HCT116 (cell line): Measurements from ENCODE around the gene NAALADL2. TPM values are rescaled to one million over a fixed set of nuclear protein-coding genes. Genes with fewer than 3 reads are reported as not detected.
"Not testable (repeated sequence)": the region's sequence is repeated elsewhere in the genome, so short reads cannot be mapped to it uniquely, and the experiment has no call there.

Experiments
- ATAC-seq: fragments of 200-7000 bp; cut with Tn5 transposase; 2 replicates; pipeline ENCODE4 v1.9.1; 2020; ENCODE audit warnings: mild to moderate bottlenecking, moderate library complexity
- BruUV-seq: library from RNA; stranded (reverse); fragments of 400-500 nt; replicated peaks from 2 replicates; lab custom pipeline; 2021; lab: Mats Ljungman, UMichigan
- CTCF ChIA-PET: fragments of 300-600 bp; sonication (Branson Sonifier 250); formaldehyde crosslinking; loops from one replicate; lab custom pipeline; 2021; ENCODE audit warnings: antibody characterized with exemption; lab: Charles Lee
- POLR2A ChIA-PET: fragments of 300-600, 350-600 bp; sonication (Branson Sonifier 250); formaldehyde crosslinking; loops from one replicate; lab custom pipeline; 2021; ENCODE audit warnings: antibody characterized with exemption; lab: Charles Lee
- RAD21 ChIA-PET, 2 experiments: fragments of 300-600 bp; sonication (Branson Sonifier 250); formaldehyde crosslinking; loops; one replicate each; lab custom pipeline; 2023; ENCODE audit warnings: low total read pairs in 2 of 2; ENCODE audit not compliant: uncharacterized antibody in 2 of 2, unreplicated experiment in 2 of 2, low non-redundant PET in 1 of 2; lab: Charles Lee
- DNase-seq: peaks from one replicate; pipeline ENCODE4 v3.0.0-alpha.2; 2010; ENCODE audit warnings: low read depth, low spot score
- H2AFZ ChIP-seq: fragments of 200-600 bp; shearing (Covaris generic), sonication (generic); 2 replicates; pipeline ENCODE4 v1.6.1; 2017; ENCODE audit warnings: low read depth, mixed run types, mixed read lengths, antibody characterized with exemption, low read length; ENCODE audit not compliant: poor library complexity, severe bottlenecking
- H3K27ac ChIP-seq: 2 replicates; pipeline ENCODE4 v1.5.1; 2012; ENCODE audit warnings: low read depth, low read length
- H3K27me3 ChIP-seq: fragments of 200-600 bp; sonication (generic); 2 replicates; pipeline ENCODE4 v1.6.1; 2016; ENCODE audit warnings: mixed run types, low read length, mixed read lengths; ENCODE audit not compliant: insufficient read depth
- H3K36me3 ChIP-seq, 2 experiments: fragments of 200-500 bp in 1 of 2; fragments of 200-600 bp in 1 of 2; sonication (Bioruptor generic) in 1 of 2; sonication (generic) in 1 of 2; 2 replicates each; pipeline versions ENCODE4 v1.5.1 to v1.6.1; 2014 to 2016; ENCODE audit warnings: low read length in 2 of 2, inconsistent platforms in 1 of 2, mixed read lengths in 1 of 2, mixed run types in 1 of 2; ENCODE audit not compliant: insufficient read depth in 2 of 2, control insufficient read depth in 1 of 2
- H3K4me1 ChIP-seq, 2 experiments: fragments of 200-600 bp in 1 of 2; sonication (generic) in 1 of 2; 2 replicates each; pipeline versions ENCODE4 v1.5.1 to v1.6.1; 2012 to 2017; ENCODE audit warnings: low read length in 2 of 2, inconsistent platforms in 1 of 2, mild to moderate bottlenecking in 1 of 2, mixed read lengths in 1 of 2, mixed run types in 1 of 2, moderate library complexity in 1 of 2; ENCODE audit not compliant: insufficient read depth in 2 of 2, control insufficient read depth in 1 of 2
- H3K4me2 ChIP-seq: fragments of 200-600 bp; sonication (generic); 2 replicates; pipeline ENCODE4 v1.6.1; 2017; ENCODE audit warnings: mixed run types, low read length, mixed read lengths
- H3K4me3 ChIP-seq, 2 experiments: fragments of 200-600 bp in 1 of 2; sonication (generic) in 1 of 2; replicated peaks in 1 of 2; 2 replicates each; pipeline ENCODE4 v1.5.1; 2011 to 2016; ENCODE audit warnings: low read length in 2 of 2, control low read depth in 1 of 2, low read depth in 1 of 2, mild to moderate bottlenecking in 1 of 2, mixed read lengths in 1 of 2, mixed run types in 1 of 2
- H3K79me2 ChIP-seq: fragments of 200-600 bp; sonication (generic); 2 replicates; pipeline ENCODE4 v1.6.1; 2017; ENCODE audit warnings: mild to moderate bottlenecking, mixed run types, low read length, moderate library complexity, mixed read lengths; ENCODE audit not compliant: insufficient read depth
- H3K9ac ChIP-seq: fragments of 200-600 bp; sonication (generic); 2 replicates; pipeline ENCODE4 v1.6.1; 2016; ENCODE audit warnings: low read length, mixed read lengths
- H3K9me2 ChIP-seq: fragments of 200-600 bp; sonication (generic), shearing (Covaris generic); 2 replicates; pipeline ENCODE4 v1.6.1; 2017; ENCODE audit warnings: mixed run types, mild to moderate bottlenecking, moderate library complexity; ENCODE audit not compliant: insufficient read depth
- H3K9me3 ChIP-seq, 2 experiments: fragments of 200-500 bp in 1 of 2; fragments of 200-600 bp in 1 of 2; sonication (Bioruptor generic) in 1 of 2; sonication (generic) in 1 of 2; 2 replicates each; pipeline ENCODE4 v1.6.1; 2014 to 2017; ENCODE audit warnings: low read length in 2 of 2, mixed read lengths in 2 of 2, inconsistent platforms in 1 of 2, low read depth in 1 of 2, mild to moderate bottlenecking in 1 of 2, mixed run types in 1 of 2, moderate library complexity in 1 of 2; ENCODE audit not compliant: control insufficient read depth in 1 of 2, insufficient read depth in 1 of 2
- H4K20me1 ChIP-seq: fragments of 200-600 bp; sonication (generic), shearing (Covaris generic); 2 replicates; pipeline ENCODE4 v1.6.1; 2017; ENCODE audit warnings: mixed run types, mild to moderate bottlenecking, moderate library complexity; ENCODE audit not compliant: insufficient read depth
- ELF1 ChIP-seq: IDR thresholded peaks from 2 replicates; pipeline ENCODE4 v1.6.1; 2012; ENCODE audit warnings: low read depth, borderline replicate concordance
- JUND ChIP-seq: IDR thresholded peaks from 2 replicates; pipeline ENCODE4 v1.6.1; 2012
- POLR2AphosphoS5 ChIP-seq: IDR thresholded peaks from 2 replicates; pipeline ENCODE4 v1.6.1; 2011; ENCODE audit warnings: mild to moderate bottlenecking, low read depth, low read length, moderate library complexity
- SIN3A ChIP-seq: IDR thresholded peaks from 2 replicates; pipeline ENCODE4 v1.6.1; 2012; ENCODE audit warnings: low read depth
- TCF7L2 ChIP-seq: IDR thresholded peaks from 2 replicates; pipeline ENCODE4 v1.7.0; 2011; ENCODE audit warnings: borderline replicate concordance, inconsistent platforms; ENCODE audit not compliant: insufficient read depth, insufficient read length; ENCODE audit errors: extremely low read depth
- intact Hi-C: fragments of 100-400 bp; cut with micrococcal nuclease; formaldehyde crosslinking; loops from 2 replicates; pipeline ENCODE4 v1.10.0; 2022
- total RNA-seq: library from RNA; stranded (reverse); gene quantifications from one replicate; pipeline ENCODE4 v1.2.1, GENCODE V29; 2021; ENCODE audit not compliant: unreplicated experiment

Gene NAALADL2
- total RNA-seq, 1 experiment from 2014 or later, result 2.9 TPM

DNA sequence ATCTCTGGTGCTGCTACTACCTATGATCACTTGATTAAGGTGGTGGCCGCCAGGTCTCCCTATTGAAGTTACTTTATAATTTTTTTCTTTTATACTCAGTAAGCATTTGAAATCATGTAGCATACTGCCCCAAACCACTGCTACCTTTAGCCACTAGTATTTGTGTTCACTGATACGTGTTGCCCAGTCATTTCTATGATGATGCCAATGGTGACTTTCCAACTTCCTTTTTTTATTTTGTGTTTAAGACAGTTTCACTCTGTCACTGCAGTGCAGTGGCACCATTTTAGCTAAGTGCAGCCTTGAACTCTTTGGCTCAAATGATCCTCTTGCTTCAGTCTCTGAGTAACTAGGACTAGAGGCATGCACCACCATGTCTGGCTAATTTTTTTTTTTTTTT lies 598.2 kb downstream of the NAALADL2 start:
- H4K20me1 ChIP-seq, result no peaks in the 10 kb centered on the region
- H3K4me3 ChIP-seq, result no peak overlapping the region
- DNase-seq (no peak), ATAC-seq (no peak)
- BruUV-seq, result no TSS peak
- H3K36me3 ChIP-seq, result no peaks in the 10 kb centered on the region
- H3K79me2 ChIP-seq, result no peaks in the 10 kb centered on the region
- H3K9me3 ChIP-seq, result no peaks in the 10 kb centered on the region
- CTCF ChIA-PET, result no interaction called here
- no peaks in the 10 kb centered on the region for H3K9me2 ChIP-seq
- intact Hi-C loops, result no loop called here
- no peak overlapping the region for H3K4me2 ChIP-seq
- RAD21 ChIA-PET, result no interaction called here
- H3K9ac ChIP-seq, result no peak overlapping the region
- no peaks in the 10 kb centered on the region for H3K4me1 ChIP-seq
- TF ChIP-seq POLR2AphosphoS5 (no peak), JUND (no peak), ELF1 (no peak), SIN3A (no peak), TCF7L2 (no peak)
- H3K27me3 ChIP-seq, result no peaks in the 10 kb centered on the region
- no peak overlapping the region for H3K27ac ChIP-seq
- H2AFZ ChIP-seq, result no peak overlapping the region
- POLR2A ChIA-PET, result no interaction called here

DNA sequence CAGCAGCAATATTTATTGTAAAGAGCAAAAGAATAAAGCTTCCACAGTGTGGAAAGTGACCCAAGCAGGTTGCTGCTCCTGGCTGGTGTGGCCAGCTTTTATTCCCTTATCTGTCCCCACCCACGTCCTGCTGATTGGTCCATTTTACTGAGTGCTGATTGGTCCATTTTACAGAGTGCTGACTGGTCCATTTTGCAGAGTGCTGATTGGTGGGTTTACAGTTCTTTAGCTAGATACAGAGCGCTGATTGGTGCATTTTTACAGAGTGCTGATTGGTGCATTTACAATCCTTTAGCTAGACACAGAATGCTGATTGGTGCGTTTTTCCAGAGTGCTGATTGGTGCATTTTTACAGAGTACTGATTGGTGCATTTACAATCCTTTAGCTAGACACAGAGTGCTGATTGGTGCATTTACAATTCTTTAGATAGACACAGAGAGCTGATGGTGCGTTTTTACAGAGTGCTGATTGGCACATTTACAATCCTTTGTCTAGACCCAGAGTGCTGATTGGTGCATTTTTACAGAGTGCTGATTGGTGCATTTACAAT lies 601.8 kb downstream of the NAALADL2 start:
- H4K20me1 ChIP-seq, H3K9me3 ChIP-seq, H3K4me1 ChIP-seq, H3K9ac ChIP-seq, H3K4me3 ChIP-seq, H3K27me3 ChIP-seq, H3K9me2 ChIP-seq, DNase-seq, H3K36me3 ChIP-seq, RAD21 ChIA-PET, H2AFZ ChIP-seq, H3K4me2 ChIP-seq, H3K27ac ChIP-seq, ATAC-seq, intact Hi-C loops, CTCF ChIA-PET, H3K79me2 ChIP-seq, POLR2A ChIA-PET, BruUV-seq: not testable (repeated sequence)
